Prostate gland (tissue), 2 donors: Measurements from ENCODE around the gene GMPPB.

Experiments used
- CTCF ChIP-seq, 4 experiments: fragments of 200-600 bp in 2 of 4; fragments of 450-650 bp in 2 of 4; sonication (generic) in 2 of 4; IDR thresholded peaks; 1 replicate in 3 of 4; 2 replicates in 1 of 4; pipeline ENCODE4 v1.5.1; 2016 to 2019; ENCODE audit warnings: antibody characterized with exemption in 4 of 4, mild to moderate bottlenecking in 2 of 4, moderate library complexity in 2 of 4
- POLR2A ChIP-seq: fragments of 450-650 bp; IDR thresholded peaks from one replicate; pipeline ENCODE4 v1.6.1; 2016; ENCODE audit warnings: antibody characterized with exemption, mild to moderate bottlenecking

GRCh38 chr3:49750056-49750455, 26.3 kb upstream of the GMPPB start:
- no peak for TF ChIP-seq POLR2A
- no peak for TF ChIP-seq CTCF (IDR thresholded peaks at IDR 0.05)
